Measurements from ENCODE around the gene C1QTNF5. TPM values are rescaled to one million over a fixed set of nuclear protein-coding genes. Genes with fewer than 3 reads are reported as not detected.

Gene C1QTNF5
- total RNA-seq, 1 donor from 2014 or later = 153 TPM

DNA sequence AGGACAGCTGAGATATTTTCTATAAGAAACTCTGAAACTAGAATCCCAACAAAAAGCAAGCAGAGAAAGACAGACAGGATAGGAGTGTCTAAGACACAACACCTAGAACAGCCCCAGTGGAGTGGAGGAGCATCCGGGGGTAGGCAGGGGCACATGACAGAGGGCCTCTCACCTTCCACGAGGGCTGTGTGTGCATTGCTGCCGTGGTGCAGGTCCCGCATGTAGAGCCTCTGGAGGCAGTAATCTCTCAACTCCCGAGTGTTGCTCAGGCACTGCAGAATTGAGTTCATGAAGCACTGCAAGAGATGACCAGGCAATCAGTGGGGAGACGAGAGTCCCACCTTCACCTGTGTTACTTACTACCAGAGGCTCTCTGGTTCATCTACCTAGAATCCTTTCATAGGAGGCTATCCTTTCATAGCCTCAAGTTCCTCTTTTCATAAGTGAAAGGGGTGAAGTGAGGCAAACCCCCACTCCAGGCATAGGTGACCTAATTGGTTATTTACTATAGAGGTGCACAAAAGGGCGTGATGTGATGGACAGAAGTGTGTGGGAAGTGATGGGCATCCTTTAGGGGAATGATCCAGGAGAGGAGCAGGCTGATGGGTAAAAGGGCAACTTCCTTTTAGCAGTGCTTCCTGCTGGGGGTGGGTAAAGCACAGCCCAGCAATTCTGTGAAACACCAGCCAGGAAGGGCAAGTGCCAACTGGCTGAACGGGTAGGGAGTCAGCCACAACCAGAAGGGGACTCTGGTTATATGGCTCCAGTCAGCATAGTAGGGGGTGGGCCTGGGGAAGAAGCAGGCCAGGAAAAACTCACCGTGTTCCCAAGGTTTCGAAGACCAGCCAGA lies 18.9 kb upstream of the C1QTNF5 start:
- DNase-seq (ENCODE audit: extremely low read depth, low read depth, low spot score) = no peak

DNA sequence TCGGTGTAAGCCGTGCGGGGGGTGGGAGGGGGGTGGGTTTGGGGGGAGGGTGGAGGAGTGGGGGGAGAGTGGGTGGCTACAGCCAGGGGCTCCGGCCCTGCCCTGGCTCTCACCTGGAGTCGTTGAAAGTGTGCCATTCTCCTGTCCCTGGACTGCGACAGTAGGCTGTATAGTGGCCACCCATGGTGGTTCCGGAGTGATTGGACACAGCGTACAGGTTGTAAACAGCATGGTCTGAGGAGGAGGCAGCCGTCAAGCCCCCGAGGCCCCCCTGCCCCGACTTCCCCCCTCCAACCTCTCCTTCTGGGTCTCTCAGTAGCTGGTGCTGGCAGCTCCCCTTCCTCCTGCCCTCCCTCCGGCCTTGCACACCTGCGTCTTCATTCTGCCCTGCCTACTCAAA lies 16.4 kb upstream of the C1QTNF5 start:
- no peak for DNase-seq (ENCODE audit: extremely low read depth, low read depth, low spot score)

DNA sequence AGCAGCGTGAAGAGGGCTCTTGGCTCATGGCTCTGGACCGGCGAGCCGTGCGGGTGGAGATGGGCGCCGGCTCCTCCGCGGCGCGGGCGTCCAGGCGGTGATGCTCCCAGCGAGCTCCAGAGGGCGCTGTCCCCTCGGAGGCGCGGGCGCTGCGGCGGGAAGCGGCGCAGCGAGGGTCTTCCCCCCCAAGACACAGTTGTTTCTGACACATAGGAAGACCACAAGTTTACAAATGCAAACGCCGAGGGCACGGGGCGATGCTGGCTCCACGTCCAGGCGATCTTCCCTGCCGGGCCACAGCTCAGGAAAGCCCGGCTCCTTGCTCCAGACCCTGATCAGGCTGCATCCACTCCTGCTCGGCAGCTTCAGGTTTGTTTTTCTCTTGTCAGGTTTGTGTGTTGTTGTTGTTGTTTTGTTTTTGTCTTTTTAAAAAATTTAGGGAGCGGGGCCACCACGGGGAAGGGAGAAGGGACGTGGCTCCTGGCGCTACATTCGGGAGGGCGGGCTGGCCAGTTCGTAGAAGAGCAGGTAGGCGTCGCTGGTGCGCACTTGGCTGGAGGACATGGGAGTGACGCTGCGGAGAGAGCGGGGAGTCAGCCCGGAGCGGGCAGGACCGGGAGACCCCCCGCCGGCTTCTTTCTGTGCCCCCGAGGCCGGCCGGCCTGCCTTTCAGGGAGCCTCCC lies 15.8 kb upstream of the C1QTNF5 start:
- DNase-seq (ENCODE audit: extremely low read depth, low read depth, low spot score) = no peak

DNA sequence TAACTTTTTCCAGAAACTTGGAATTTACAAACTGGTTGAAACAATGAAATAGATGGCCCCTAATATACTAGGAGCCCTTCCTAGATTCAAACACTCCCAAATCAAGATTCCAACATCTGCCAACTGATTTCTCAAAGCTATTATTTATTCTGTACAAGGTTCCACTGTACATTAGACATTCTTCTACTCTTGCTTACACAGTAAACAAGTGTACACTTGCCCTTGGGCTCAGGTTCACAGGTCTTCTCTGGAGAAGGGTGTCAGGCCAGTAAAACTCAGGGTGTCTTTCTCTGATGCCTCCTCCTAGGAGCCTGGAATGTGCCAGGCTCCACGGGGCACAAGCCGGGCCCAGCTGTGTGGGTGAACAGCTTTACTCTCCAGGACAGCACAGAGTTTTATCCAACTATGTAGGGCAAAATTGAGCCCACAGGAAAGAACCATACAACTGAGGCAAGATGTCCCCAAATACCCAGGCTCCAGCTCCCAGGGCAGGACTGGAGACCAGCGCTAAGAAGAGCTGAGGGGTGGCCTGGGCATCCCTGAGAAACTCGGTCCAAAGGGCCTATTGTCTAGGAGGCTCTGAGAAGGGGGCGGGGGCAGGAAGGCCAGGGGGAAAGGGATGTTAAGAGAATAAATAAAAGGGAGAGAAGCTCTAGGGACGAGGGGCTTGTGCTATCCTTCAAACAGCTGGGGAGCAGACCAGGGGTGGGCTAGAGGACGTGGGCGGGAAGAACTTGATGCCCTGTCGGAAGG lies 14.6 kb upstream of the C1QTNF5 start:
- DNase-seq (ENCODE audit: extremely low read depth, low read depth, low spot score) = no peak

DNA sequence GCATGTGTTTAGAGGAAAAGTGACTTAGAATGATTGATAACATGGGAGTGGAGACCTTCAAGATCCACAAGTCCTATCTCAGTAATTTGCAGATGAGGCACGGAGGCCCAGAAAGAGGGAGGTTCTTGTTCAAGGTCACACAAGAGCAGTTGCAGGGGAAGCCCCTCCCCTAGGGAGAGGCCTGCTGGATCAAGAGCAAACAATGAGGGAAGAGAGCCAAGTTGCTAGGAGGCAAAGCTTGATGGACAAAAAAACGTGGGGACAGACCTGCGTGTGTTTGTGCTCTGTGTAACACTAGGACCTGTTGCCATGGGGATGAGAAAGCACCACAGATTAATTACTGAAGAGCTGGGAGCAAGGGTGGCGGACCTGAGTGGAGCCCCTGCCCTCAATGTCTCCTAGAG lies 12.2 kb upstream of the C1QTNF5 start:
- DNase-seq (ENCODE audit: extremely low read depth, low read depth, low spot score) = no peak

DNA sequence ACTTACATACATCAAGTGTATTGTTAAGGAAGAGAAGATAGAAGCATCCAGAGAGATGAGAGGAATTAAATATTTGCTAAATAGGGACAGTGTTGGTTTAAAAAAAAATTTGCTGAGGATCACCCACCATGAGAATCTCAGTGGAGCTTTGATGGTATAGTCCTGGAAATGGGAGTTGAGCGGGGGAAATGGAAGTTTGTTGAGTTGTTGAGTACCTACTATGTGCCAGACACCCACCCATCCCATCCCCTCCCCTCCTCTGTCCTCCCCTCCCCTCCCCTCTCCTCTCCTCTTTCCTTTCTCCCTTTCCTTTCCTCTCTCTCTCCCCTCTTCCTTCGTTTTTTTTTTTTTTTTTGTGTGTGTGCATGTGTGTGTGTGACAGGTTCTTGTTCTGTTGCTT lies 10.5 kb upstream of the C1QTNF5 start:
- DNase-seq (ENCODE audit: extremely low read depth, low read depth, low spot score) = no peak

DNA sequence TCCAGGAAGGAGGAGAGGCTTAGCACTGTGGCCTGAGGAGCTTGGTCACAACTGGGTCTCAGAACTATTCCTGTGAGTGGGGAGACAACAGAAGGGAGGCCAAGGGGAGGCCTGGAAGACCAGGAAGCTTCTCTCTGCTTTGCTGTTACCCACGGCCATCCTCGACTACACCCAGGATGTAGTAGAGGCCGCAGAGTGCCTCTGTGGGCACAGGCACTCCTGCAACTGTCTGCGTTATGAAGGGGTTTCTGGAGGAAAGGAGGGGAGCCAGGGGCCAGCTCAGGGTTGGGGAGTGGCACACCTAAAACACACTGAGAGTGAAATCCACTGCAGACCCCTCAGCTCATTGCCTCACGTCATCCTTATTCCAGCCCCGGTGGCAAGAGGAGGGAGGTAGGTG lies 9.6 kb upstream of the C1QTNF5 start:
- DNase-seq (ENCODE audit: extremely low read depth, low read depth, low spot score) = no peak

DNA sequence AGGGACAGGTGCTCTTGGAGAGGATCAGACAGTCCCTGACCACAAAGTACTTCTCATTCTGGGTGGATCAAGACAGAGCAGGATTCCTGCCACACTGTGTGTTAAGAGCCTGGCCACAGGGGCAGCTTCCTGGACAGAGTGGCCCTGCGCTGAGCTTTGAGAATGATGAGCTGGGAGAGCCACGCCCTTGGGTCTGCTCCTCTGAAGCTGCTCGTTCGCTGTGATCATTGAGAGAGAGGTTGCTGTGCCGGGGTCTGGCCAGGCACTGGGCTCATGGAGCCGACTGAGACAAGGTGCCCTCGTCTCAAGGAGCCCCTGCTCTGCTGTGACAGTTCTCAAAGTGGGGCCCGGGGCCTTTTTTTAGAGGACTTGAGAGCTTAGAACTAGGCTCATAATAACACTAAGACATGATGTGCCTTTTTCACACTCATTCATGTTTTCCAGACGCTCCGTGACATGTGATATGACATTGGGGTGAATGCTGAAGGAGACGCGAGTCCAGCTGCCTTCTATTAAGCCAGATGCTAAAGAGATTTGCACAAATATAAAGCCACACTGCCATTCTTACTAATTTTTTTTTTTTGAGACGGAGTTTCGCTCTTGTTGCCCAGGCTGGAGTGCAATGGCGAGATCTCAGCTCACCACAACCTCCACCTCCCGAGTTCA lies 7.4 kb upstream of the C1QTNF5 start:
- DNase-seq (ENCODE audit: extremely low read depth, low read depth, low spot score) = no peak

DNA sequence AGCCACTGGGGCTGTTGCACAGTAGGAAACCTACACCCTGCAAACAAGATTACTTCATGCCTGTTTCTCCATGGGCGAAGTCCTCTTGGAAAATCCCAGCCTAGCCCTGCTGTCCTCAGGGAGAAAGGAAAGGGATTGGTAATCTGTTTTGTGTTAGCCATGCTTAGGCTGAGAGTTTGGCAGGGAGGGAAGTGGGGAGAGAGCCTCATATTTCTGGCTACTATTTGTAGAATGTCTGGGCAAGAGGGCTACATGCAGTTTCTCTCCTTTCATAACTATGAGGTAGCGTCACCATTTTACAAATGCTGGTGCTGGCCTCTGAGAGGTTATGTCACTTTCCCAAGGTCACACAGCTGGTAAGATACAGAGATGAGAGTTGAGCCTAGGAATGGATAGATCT lies 6.6 kb upstream of the C1QTNF5 start:
- DNase-seq (ENCODE audit: extremely low read depth, low read depth, low spot score) = no peak

DNA sequence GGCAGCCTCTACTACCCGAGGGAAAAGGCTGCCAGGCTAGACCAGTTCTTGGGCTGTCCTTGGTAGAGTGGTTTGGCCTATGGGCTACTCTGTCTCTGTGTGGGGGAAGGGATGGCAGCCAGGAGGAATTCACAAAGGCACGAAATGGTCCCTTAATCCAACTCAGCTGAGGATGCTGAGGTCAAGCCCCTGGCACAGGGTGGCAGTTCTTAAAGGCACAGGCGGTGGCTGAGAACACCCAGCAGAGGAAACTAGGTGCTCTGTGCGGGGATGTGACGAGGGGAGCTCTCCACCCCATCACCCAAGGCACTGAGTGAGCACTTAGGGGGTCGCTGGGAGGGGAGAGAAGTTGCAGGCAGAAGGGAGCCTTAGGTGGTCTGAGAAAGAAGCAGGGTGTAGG lies 5.9 kb upstream of the C1QTNF5 start, which contains the start of gene MFRP:
MFRP (minus strand) TSS at position 101 of the 400 bp plus-strand sequence. CDS start 192 bp downstream, outside the sequence.
- DNase-seq (ENCODE audit: extremely low read depth, low read depth, low spot score) = no peak

DNA sequence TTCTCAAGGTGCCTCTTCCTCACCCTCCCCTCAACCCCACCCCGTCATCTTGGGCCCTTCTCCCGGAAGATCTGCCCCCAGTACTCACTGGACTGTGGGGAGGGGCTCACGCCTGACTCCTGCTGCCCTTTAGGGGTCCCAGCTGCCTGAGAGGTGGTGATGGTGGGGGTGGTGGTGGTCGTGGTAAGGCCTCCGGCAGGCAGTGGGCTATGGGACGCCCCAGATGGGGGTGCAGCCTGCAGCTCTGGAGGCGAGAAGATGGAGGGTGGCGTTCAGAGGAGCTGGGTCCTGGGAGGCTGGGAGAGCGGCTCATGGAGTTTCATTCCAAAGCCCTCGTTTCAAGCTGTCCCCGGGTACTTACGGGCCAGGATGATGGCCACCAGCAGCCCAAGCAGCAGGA lies 5.0 kb upstream of the C1QTNF5 start:
- no peak for DNase-seq (ENCODE audit: extremely low read depth, low read depth, low spot score)

DNA sequence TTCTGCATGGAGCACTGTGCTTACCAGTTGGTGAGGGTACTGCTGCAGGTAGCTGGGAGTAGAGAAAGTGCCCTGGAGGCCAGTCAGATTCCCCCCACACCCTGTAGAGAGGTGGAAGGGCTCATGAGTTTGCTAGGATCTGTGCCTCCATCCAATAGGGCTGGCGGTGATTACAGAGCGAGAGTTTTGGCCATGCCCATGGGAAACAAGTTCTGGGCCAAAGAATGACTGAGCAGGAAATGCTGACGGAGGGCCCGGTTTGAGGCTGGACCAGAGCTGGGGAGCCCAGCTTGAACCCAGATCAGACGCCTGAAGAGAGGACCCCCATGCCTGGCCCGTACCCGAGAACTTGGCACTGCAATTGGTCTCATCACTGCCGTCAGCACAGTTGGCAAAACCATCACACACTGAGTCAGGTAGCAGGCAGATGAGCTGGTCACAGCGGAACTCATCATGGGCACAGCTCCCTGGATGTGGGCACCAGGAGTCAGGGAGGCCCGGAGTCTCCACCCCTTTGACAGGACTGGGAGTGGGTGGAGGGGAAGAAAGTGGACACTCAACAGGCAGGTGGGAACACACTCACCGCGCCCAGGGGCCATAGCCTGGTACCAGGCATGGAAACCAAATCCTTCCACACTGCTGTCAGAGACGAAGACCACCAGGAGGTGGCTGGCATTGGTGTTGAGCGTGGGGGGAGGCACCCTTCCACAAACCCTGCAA lies 3.8 kb upstream of the C1QTNF5 start:
- no peak for DNase-seq (ENCODE audit: extremely low read depth, low read depth, low spot score)

DNA sequence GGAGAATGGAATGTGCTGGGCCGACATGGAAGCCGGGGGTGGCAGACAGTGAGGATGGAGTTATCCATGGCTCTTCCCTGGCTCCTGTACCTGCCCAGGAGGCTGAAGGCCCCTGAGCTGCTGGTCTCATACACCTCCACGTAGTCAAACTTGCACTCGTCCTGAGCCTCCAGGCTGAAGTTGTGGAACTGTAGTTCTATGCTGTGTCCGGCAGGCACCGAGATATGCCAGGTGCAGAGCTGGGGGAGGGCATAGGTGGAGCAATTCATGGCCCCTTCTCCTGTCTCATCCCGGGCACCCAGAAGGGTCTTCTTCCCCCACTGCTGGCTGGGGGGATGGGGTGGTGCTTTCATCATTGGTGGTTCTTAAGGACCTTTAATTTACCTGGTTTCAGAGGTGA lies 3.0 kb upstream of the C1QTNF5 start:
- no peak for DNase-seq (ENCODE audit: extremely low read depth, low read depth, low spot score)

DNA sequence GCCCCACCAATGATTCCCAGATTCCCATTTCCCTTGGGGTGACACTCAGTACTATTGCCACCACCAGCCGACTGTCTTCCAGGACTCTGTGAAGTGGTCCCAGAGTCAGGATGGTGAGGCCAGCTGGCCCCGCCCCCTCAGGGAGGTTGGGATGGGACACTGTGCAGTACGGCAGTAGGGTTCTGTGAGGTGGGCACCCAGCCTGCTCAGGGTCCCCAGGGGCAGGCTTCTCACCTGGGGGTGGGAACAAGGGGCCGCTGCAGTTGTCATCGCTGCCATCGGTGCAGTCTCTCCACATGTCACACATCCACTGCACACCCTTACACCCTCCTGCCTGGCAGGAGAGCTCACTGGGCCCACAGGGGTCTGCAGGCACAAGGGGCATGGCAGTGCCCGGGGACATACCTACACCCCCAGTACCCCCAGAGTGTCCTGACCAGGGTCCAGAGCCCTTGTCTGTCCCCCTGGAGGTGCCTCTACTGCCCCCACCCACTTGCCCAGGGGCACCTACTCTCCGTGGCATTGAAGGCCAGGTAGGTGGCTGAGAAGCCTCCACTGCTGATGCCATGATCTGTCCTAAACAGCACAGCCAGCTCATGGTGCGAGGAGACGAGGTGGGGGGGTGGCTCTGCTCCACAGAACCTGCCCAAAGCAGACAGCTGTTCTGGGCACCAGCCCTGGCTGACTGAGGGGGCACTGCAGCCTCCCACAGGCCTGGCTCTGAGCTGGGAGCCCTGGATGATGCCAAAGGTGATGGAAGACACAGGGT lies 1.9 kb upstream of the C1QTNF5 start:
- DNase-seq (ENCODE audit: extremely low read depth, low read depth, low spot score) = no peak

DNA sequence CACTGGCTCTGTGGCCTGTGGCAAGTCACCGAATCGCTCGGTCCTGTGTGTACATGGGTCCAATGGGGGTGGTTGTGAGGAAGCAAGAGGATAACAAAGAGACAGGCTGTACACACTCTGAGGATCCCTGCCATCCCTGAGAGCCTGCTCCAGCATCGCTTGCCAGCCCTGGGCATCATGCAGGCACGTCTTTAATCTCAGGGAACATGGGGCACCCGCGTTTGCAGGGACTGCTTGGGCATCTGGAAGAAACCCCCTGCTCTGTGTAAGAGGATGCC lies 1.3 kb upstream of the C1QTNF5 start:
- no peak for DNase-seq (ENCODE audit: extremely low read depth, low read depth, low spot score)

DNA sequence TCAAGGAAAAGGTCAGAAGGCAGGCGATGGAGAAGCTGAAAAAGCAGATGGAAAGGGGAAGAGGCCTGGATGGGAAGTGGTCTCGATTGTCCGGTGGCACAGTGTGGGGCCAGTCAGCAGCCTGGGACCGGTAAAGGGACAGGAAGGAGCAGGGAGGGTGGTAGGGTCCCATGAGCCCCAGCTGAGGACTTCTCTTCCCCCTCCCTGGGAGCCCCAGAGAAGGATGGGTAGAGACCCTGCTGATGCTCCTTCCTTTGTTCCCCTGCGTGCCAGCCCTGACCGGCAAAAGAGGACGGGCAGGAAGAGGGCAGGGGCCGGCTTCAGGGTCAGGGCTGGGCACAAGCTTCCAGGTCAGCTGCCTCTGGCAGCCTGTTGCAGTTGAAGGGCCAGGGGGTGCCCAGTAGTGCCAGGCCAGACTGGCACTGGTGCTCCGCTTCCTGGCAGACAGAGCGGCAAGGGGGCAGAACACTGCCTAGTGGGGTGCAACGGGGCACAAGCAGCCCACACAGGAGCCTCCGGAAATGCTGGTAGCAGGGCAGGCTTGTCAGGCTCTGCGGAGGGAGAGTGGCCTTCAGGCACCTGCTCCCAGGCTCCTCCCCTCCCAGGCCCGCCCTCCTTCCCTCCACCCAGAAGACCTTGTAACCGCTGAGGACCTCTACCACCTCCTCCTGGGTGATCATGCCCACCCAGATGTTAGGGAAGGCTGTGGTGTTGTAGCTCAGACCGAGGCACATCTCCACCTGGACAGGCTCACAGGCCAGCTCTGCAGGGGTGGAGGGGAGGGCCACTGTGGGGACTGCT lies 739 bp upstream of the C1QTNF5 start:
- DNase-seq (ENCODE audit: extremely low read depth, low read depth, low spot score) = no peak

DNA sequence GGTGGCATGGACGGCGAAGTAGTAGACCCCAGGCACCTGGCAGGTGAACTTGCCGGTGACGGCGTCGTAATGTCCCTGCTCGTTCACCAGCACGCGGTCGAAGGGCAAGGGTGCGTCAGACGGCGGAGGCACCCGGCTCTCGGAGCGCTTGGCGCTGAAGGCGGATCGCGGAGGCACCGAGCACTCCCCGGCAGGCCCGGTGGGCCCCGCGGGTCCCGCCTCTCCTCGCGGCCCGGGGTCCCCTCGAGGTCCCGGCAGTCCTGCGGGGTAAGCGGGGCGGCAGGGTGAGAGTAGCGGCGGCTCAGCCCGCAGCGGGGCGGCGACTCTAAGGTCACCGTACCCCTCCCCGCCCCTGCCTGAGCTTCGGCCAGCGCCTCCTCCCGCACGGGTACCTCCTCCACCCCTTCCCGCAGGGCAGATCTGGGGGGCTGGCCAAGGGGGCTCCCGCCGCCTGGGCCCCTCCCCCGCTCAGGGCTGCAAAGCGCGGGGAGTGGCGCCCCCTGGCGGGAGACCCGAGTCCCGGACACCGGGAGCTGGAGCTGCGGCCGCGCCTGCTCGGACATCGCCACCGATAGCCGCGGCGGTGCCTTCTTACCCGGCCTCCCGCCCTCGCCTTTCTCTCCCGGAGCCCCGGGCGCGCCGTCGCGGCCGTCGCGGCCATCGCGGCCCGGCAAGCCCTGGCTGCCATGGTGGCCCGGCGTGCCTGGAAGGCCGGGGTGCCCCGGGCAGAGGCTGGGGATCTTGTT lies 921 bp downstream of the C1QTNF5 start:
- DNase-seq (ENCODE audit: extremely low read depth, low read depth, low spot score) = no peak

DNA sequence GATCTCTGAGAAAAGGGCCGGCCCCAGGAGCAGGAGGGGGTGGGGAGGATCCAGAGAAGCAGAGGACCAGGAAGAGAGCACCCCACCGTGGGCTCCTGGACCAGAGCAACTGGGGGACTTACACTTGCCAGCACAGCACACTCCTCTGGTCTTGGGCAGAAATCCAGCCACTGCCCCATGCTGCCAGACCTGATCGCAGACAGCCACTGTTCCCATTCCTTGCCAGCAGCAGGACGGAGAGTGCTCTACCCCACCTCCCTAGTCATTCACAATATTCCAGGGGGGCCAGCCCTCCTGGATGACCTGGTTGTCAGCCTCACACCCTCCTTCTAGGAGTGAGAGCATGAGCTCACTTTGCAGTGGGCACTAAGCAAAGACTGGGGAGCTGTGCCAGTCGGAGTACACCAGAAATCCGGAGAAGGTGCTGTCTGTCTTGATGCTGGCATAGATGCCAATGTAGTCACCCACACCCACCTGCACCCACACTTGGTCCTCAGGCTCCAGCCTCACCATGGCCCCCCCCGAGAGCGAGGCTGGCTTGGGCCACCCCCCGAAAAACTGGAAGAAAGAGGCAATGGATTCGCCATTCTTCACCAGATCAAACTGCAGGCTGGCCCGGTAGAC lies 1.6 kb downstream of the C1QTNF5 start:
- no peak for DNase-seq (ENCODE audit: extremely low read depth, low read depth, low spot score)

All from glomerular endothelial cell (primary cell).